Colonic mucosa (tissue), 4 donors: Measurements from ENCODE around the gene KRTAP12-1. TPM values are rescaled to one million over a fixed set of nuclear protein-coding genes. Genes with fewer than 3 reads are reported as not detected.

Experiments used
- DNase-seq: peaks from one replicate; pipeline ENCODE4 v3.0.0-alpha.2; 2020
- H3K27ac ChIP-seq: fragments of 200-600 bp; one replicate; pipeline ENCODE4 v1.8.0; 2021
- H3K27me3 ChIP-seq: fragments of 200-600 bp; one replicate; pipeline ENCODE4 v1.8.0; 2021
- H3K36me3 ChIP-seq: fragments of 200-600 bp; one replicate; pipeline ENCODE4 v1.8.0; 2021
- H3K4me1 ChIP-seq: fragments of 200-600 bp; one replicate; pipeline ENCODE4 v1.8.0; 2021; ENCODE audit warnings: mild to moderate bottlenecking
- H3K4me3 ChIP-seq: fragments of 200-600 bp; one replicate; pipeline ENCODE4 v1.8.0; 2021
- H3K9ac ChIP-seq, 2 donors: one replicate each; pipeline ENCODE4 v1.7.0; 2013; ENCODE audit warnings: control low read depth in 2 of 2, low read depth in 2 of 2, low read length in 2 of 2
- H3K9me3 ChIP-seq: fragments of 200-600 bp; one replicate; pipeline ENCODE4 v1.8.0; 2021
- intact Hi-C: fragments of 100-400 bp; cut with DNase I; formaldehyde crosslinking; loops from one replicate; pipeline ENCODE4 v1.14.1; 2022
- total RNA-seq, 2 donors: library from RNA; stranded (reverse); fragmentation: NEBNext Ultra II Directional in 1 of 2; extraction: Animal tissue kit (Norgen Biotek cat#: 25700) in 1 of 2; gene quantifications; one replicate each; pipeline ENCODE4 v1.2.1, GENCODE V29; 2021
- TF ChIP-seq, protein P1 (sequence below): fragments of 200-600 bp; IDR thresholded peaks from one replicate; pipeline ENCODE4 v1.8.0; 2022; ENCODE audit warnings: antibody characterized with exemption, mild to moderate bottlenecking
- donor health status: healthy.
- donor health status: DM: no; HTN: no; CAD: no.
- donor health status: DM: no; HTN: no; CAD: no.

KRTAP12-1 gene
- total RNA-seq, 2 donors from 2014 or later: not detected

DNA sequence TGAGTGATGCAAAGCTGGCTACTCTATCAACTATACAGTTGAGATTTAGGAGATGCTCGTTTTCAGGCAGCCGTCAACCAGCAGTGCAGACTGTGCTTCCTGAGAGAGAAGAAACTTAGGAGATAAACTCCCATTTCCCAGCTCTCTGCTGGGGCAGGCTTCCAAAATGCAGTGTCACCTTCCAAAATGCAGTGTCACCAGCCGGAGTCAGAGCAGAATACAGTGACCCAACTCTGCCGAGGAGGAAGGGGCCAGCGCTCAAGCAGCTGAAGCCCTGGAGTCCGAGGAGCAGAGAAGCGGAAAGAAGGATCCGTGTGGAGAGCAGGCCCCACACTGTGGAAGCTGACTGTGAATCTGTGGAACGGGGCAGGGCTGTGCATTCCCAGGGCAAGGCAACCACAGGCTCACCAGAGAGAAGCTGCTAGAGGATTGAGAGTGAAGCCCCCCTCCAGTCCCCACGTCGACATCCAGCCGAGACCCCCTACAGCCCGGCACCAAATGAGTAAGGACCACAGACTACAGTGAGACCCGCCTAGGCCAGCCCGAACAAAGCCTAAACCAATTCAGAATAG is 703 bp upstream of the KRTAP12-1 start:
- Histone ChIP-seq H3K27me3 (no peaks in the 10 kb centered on the region), H3K36me3 (no peaks in the 10 kb centered on the region), H3K4me1 (no peaks in the 10 kb centered on the region), H3K27ac (no peak overlapping the region), H3K4me3 (no peak overlapping the region), H3K9ac (no peak overlapping the region), H3K9me3 (no peaks in the 10 kb centered on the region)
- DNase-seq: no peak
- intact Hi-C loops: no loop called here
- TF ChIP-seq, protein P1, sequence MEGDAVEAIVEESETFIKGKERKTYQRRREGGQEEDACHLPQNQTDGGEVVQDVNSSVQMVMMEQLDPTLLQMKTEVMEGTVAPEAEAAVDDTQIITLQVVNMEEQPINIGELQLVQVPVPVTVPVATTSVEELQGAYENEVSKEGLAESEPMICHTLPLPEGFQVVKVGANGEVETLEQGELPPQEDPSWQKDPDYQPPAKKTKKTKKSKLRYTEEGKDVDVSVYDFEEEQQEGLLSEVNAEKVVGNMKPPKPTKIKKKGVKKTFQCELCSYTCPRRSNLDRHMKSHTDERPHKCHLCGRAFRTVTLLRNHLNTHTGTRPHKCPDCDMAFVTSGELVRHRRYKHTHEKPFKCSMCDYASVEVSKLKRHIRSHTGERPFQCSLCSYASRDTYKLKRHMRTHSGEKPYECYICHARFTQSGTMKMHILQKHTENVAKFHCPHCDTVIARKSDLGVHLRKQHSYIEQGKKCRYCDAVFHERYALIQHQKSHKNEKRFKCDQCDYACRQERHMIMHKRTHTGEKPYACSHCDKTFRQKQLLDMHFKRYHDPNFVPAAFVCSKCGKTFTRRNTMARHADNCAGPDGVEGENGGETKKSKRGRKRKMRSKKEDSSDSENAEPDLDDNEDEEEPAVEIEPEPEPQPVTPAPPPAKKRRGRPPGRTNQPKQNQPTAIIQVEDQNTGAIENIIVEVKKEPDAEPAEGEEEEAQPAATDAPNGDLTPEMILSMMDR: no peak

DNA sequence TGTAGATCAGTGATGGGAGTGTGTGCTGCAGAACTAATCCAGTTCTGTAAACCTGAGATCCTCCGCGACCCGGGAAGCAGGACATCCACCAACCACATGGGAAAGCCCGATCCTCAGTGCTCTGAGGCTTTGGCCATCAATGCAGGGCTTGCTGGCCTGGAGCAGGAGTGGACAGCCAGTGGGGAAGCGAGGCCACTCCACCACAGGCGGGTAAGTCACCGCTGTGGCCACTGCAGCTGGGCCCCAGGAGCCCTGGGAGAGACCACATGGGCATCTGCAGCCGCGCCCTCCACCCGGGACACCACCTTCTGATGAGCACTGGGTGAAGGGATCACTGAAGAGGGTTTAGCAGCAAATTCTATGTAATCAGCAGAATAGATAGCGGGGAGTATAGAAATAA is 811 bp downstream of the KRTAP12-1 start:
- H3K36me3 ChIP-seq: no peaks in the 10 kb centered on the region
- intact Hi-C loops: no loop called here
- H3K4me1 ChIP-seq: no peaks in the 10 kb centered on the region
- TF ChIP-seq, protein P1: no peak
- H3K27me3 ChIP-seq: no peaks in the 10 kb centered on the region
- DNase-seq: no peak
- H3K4me3 ChIP-seq: no peak overlapping the region
- no peak overlapping the region for H3K9ac ChIP-seq
- no peak overlapping the region for H3K27ac ChIP-seq
- H3K9me3 ChIP-seq: no peaks in the 10 kb centered on the region

DNA sequence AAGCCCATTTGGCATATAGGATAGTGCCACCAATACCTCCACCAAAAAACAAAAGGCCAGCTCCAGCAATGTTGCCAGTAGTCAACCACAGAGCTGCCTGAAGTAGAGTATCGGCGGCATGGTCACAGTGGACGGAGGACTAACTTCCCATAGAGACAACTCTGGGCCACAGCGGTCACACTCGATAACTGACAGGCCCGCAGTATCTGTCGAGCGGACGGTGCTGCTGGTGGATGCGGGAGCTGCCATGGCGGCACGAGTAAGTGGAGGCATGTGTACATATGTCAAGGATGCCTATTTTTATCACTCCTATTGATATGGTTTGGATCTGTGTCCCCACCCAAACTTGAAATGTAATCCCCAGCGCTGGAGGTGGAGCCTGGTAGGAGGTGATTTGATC is 4.1 kb downstream of the KRTAP12-1 start:
- H3K9me3 ChIP-seq: no peaks in the 10 kb centered on the region
- no peak overlapping the region for H3K4me3 ChIP-seq
- no peaks in the 10 kb centered on the region for H3K36me3 ChIP-seq
- TF ChIP-seq, protein P1: no peak
- intact Hi-C loops: no loop called here
- no peak overlapping the region for H3K27ac ChIP-seq
- no peaks in the 10 kb centered on the region for H3K27me3 ChIP-seq
- no peak for DNase-seq
- H3K4me1 ChIP-seq: no peaks in the 10 kb centered on the region
- H3K9ac ChIP-seq: no peak overlapping the region

DNA sequence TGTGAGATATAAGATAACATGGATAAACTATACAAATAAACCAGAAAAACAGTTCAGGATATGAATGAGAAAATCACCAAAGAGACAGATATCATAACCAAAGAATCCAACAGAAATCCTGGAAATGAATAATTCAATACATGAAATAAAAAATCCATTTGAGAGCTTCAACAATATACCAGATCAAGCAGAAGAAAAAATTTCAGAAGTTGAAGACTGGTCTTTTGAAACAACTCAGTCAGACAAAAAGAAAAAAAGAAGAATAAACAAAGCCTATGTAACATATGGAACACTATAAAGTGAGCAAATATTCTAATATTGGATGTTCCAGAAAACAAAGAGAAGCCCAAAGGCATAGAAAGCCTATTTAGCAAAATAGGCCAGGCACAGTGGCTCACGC is 10.1 kb downstream of the KRTAP12-1 start:
- H3K36me3 ChIP-seq: no peaks in the 10 kb centered on the region
- no peak overlapping the region for H3K4me3 ChIP-seq
- TF ChIP-seq, protein P1: no peak
- intact Hi-C loops: no loop called here
- no peaks in the 10 kb centered on the region for H3K9me3 ChIP-seq
- no peak overlapping the region for H3K27ac ChIP-seq
- no peak overlapping the region for H3K9ac ChIP-seq
- DNase-seq: no peak
- H3K4me1 ChIP-seq: no peaks in the 10 kb centered on the region
- H3K27me3 ChIP-seq: no peaks in the 10 kb centered on the region

DNA sequence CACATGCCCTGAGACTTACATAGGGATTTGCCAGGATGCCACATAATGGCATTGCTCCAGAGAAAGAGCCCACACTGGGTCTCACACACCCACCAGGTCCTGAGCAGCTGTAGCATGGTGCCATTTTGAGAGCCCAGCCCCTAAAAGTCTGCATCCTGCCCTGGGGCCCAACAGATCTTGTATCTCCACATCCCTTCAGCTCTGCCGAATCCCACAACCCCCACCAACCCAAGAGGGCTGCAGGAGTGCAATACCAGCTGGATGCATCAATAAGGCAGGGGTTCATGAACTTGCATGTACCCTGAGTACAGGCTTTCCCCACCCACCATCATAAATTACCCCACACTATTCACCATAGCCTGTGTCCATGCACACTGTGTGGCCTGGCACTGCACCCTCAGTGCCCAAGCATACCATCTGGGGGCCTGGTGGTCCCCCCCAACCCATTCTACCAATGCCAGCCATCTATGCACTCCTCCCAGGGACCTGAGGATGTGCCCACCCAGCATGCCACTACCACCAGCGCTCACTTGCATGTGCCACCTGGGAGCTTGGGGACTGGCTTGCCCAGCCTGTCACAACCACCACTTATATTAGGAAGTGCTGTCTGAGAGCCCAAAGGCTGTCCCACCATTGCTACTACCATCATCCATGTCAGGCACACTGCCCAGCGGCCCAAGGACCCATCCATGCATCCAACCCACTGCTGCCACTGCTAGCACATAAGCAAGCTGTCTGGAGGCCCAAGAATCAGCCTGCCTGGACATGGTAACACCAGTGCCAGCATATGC is 11.1 kb downstream of the KRTAP12-1 start:
- intact Hi-C loops: no loop called here
- Histone ChIP-seq H3K27ac (no peak overlapping the region), H3K9me3 (no peaks in the 10 kb centered on the region), H3K9ac (no peak overlapping the region), H3K4me1 (no peaks in the 10 kb centered on the region), H3K36me3 (no peaks in the 10 kb centered on the region), H3K4me3 (no peak overlapping the region), H3K27me3 (no peaks in the 10 kb centered on the region)
- TF ChIP-seq, protein P1: no peak
- no peak for DNase-seq
